Measurements from ENCODE around the gene STK32A.

Gene STK32A

DNA sequence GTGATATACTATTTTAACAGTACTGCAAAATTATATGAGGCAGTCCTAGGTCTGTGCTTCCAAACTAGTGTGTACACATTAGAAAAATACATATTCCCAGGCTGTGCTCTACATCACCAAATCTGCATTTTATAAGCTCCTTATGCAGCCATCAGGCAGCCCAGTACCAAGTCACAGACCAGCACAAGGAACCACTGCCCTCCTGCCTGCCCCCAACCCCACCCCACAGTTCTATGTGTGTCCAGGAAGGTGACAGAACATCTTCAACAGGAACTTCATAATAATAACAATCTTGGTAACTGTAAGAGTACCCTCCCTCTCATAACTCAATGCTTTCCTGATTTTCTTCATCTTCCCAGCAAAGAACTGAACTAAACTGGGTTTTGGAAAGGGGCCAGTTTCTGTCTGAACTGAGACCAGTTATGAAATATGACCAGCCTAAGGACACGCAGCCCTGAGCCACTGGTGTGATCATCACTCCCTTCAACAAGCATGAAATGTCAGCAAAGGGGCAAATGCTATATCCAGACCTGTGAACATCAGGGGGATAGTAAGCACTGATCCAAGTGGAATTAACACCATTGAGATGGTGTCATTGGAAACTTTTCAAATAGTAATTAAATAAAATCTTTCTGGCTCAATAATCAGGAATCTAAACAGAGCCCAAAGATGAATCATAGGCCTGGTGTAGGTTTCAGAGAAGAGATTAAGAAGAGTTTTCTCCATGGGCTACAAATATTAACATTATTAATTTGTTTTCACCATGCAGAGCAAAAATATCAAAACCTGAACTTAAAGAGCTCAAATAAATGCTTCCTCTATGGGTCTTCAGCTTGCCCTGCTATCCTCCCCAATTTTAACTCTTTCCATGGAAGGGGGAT lies 192.9 kb downstream of the STK32A start:
- DNase-seq: no peak

DNA sequence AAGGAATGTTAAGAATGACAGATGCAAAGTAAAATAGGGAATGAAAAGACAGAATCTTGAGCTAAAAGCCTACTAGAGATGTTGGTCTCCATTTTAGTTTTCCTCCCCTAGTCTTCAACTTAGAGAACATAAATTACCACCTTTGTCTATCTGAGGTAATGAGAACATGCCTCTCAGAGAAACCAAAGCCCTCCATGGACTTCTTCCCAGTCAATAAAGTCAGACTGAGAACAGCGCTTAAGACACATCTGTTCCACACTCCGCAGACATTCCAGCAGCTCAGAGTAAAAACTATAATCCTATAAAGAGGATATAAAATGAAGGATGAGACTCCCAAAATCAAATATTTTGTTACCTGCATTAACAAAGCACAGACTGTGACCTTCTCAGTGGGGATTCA lies 195.8 kb downstream of the STK32A start:
- no peak for DNase-seq

DNA sequence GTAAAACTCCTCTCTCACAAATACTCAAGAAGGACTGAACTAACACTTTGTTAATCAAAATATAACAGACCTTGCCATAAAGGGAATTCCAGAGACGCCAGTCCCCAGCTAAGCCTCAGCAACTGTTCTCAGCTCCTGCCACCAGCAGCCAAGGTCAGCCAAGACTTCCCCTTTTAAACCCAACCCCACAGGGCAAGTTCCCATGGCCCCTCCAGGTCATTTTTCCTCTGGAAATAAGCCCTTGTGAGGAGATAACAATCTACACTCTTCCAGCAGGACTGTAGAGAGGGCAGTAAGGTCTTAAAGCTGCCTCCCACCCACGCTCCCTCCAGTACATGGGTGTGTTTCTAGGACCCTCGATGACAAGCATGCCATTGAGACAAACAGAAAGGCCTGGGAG lies 196.8 kb downstream of the STK32A start:
- no peak for DNase-seq

DNA sequence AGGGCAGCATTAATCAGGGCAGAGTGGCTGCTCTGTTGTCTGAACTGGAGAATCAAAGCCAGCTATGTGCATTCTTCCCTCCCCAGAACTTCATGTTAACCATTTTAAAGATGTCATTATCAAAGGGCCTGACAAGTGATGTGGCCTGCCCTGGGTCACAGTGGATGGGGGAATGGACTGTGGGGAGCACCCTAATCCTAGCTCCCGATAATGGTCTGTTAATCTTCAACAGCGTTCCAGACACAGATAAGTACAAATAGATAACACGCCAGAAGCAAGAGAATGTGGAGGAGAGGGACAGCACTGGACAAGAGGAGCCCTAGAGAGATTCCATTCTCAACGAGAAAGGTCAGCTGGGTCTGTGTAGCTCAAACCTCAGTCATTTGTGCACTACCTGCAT lies 197.5 kb downstream of the STK32A start:
- no peak for DNase-seq

DNA sequence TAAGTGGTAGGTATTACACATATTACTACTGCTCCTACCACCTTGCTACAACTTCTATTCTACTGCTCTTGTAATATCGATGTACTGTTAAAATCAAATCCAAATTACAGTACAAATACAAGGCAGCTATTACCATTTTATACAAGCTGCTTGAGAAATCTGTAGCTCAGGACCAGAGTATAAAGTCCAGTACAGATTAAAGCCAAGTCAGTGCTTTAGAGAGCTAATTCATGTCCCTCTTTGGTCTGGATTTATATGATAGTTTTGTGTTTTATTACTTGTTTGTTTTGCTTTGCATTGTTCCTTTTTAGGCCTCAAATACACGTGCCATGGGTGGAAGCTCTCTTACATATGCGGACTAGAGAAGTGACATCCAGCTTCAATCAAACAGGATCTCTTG lies 199.2 kb downstream of the STK32A start:
- DNase-seq: no peak

DNA sequence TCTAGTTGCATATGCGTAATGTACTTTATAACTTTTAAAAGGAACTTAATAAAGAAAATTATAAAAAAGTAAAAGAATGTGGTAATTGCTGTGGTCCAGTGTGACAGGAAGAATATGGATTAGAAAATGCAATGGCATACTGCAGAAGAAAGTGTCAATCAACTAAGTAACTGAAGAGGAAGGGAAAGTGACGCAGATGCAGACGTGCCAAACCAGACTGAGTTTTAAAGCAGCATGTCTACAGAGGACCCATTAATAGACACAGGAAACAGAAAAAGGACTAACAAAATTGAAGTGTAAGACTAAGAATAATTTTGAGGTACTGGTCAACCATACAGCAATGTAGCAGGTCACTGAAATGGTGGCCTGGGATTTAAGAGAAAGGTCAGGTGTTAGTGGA lies 201.8 kb downstream of the STK32A start:
- DNase-seq: no peak

DNA sequence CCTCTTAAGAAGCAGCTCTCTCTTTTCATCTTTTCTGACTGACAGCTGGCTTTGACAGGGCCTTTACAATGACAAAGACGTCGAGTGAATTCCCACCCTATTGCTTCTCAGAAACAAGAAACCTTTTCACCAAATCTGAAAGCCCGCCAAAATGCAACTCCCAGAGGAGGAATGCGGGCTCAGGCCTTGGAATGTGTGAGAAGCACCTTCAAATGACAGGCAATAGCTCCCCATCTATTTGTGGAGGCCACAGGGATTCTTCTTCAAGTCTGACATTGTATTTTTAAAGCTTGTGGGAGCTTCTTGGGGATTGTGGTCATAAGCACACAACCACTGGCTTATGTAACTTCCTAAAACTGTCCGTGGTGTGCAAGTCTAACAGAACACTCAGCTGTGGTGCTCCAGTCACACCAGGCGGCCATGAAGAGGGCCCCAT lies 202.4 kb downstream of the STK32A start:
- DNase-seq: no peak
